GM21529 (cell line): ENCODE measurements around the gene TNS2.
"Not testable (repeated sequence)": the region's sequence is repeated elsewhere in the genome, so short reads cannot be mapped to it uniquely, and the experiment has no call there.

Experiments
- ATAC-seq: cut with Tn5 transposase; IDR thresholded peaks from one replicate; pipeline ENCODE4 v1.9.1; 2021; ENCODE audit not compliant: unreplicated experiment

Gene TNS2

GRCh38 chr12:53094796-53095595 lies 45.1 kb downstream of the TNS2 start:
- not testable (repeated sequence) for ATAC-seq

GRCh38 chr12:53095596-53095895 lies 45.7 kb downstream of the TNS2 start:
- not testable (repeated sequence) for ATAC-seq

GRCh38 chr12:53096089-53096741 lies 46.4 kb downstream of the TNS2 start:
- ATAC-seq, result no peak

GRCh38 chr12:53096759-53097158 lies 46.9 kb downstream of the TNS2 start:
- no peak for ATAC-seq

GRCh38 chr12:53097207-53097563 lies 47.3 kb downstream of the TNS2 start:
- ATAC-seq, result no peak

- ATAC-seq, result no peak
Observed at GRCh38 chr12:53097564-53098353, 47.9 kb downstream of the TNS2 start, which contains the start of gene IGFBP6. IGFBP6 (plus strand) TSS chr12:53097667; CDS start chr12:53097718, 51 bp downstream.

GRCh38 chr12:53098354-53098981 lies 48.6 kb downstream of the TNS2 start:
- ATAC-seq, result no peak

GRCh38 chr12:53099071-53099882 lies 49.4 kb downstream of the TNS2 start:
- ATAC-seq, result no peak

- ATAC-seq, result no peak
Observed at GRCh38 chr12:53100466-53101151, 50.7 kb downstream of the TNS2 start.

- ATAC-seq, result no peak
Observed at GRCh38 chr12:53101266-53101665, 51.4 kb downstream of the TNS2 start.

GRCh38 chr12:53101931-53102781 lies 52.3 kb downstream of the TNS2 start:
- ATAC-seq, result no peak

- peak; percentile 63 for ATAC-seq
Observed at GRCh38 chr12:53102883-53103807, 53.3 kb downstream of the TNS2 start, which contains the start of gene SOAT2. SOAT2 (plus strand) TSS chr12:53103486; CDS start chr12:53103578, 92 bp downstream.

- ATAC-seq, result no peak
Observed at GRCh38 chr12:53103860-53104305, 54.0 kb downstream of the TNS2 start.

- ATAC-seq, result no peak
Observed at GRCh38 chr12:53105256-53105655, 55.4 kb downstream of the TNS2 start.

- ATAC-seq, result no peak
Observed at GRCh38 chr12:53105712-53106439, 56.0 kb downstream of the TNS2 start.

- no peak for ATAC-seq
Observed at GRCh38 chr12:53107122-53107521, 57.3 kb downstream of the TNS2 start.

- ATAC-seq, result not testable (repeated sequence)
Observed at GRCh38 chr12:53112431-53112830, 62.6 kb downstream of the TNS2 start.
